ENCODE results near the gene MTHFSD.

MTHFSD gene

GRCh38 chr16:86549893-86550190, 5.2 kb downstream of the MTHFSD start:
- Mint-ChIP-seq H3K27ac (no peak overlapping the region), H3K9me3 (no peaks in the 10 kb centered on the region), H3K27me3 (no peaks in the 10 kb centered on the region), H3K4me1 (peaks cover 24% of the 10 kb centered on the region), H3K4me3 (no peak overlapping the region)
- DNase-seq = no peak
- no peak for ATAC-seq

- DNase-seq (peak in 1 of 2 donors; percentile 31), ATAC-seq (peak; percentile 82)
- no peak overlapping the region for H3K4me3 Mint-ChIP-seq
- H3K27me3 Mint-ChIP-seq = no peaks in the 10 kb centered on the region
- peak overlapping the region in 1 of 2 donors; percentile 34 for H3K27ac Mint-ChIP-seq
- H3K9me3 Mint-ChIP-seq = no peaks in the 10 kb centered on the region
- H3K4me1 Mint-ChIP-seq = peaks cover 21% of the 10 kb centered on the region
Observed at GRCh38 chr16:86549076-86549892, 5.8 kb downstream of the MTHFSD start.

DNA sequence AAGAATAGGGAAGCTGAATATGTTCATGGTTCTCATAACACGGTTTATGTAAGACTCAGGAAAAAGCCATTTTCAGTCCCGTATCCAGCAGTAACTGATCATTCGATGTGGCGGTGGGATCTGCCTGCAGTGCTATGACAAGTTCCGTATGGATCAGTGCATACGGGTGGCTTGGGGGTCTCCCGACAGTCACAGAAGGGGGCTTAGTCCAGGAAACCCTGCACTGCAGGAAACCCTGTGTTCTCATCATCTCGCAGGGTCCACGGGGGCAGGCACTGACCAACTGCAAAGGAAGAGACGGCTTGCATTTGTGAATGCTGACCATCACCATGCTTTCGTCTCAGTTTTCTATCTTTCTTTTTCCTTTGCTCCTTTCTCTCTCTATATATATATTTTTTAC, 7.7 kb downstream of the MTHFSD start:
- Mint-ChIP-seq H3K27ac (no peak overlapping the region), H3K9me3 (no peaks in the 10 kb centered on the region), H3K4me1 (peaks cover under 1% of the 10 kb centered on the region), H3K4me3 (no peak overlapping the region), H3K27me3 (no peaks in the 10 kb centered on the region)
- DNase-seq = no peak
- ATAC-seq = no peak

DNA sequence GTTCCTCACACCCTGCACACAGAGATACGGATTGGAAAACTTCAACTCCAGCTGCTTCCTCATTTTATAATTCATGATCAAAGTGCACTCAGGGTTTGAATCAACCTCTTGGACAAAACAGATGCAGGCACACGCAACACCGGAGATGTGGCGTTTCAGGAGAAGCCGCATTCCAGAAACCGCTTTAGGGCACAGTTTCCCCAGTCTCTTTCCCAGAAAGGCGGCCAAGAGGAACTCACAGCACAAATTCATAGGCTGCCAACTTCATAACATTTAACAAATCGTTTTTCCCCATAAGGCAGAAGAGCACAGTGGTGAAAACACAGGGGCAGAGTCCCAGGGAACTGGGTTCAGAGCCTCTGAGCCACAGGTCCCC, 8.4 kb downstream of the MTHFSD start:
- no peak for ATAC-seq
- no peaks in the 10 kb centered on the region for H3K4me1 Mint-ChIP-seq
- no peaks in the 10 kb centered on the region for H3K9me3 Mint-ChIP-seq
- no peak overlapping the region for H3K27ac Mint-ChIP-seq
- no peaks in the 10 kb centered on the region for H3K27me3 Mint-ChIP-seq
- H3K4me3 Mint-ChIP-seq = no peak overlapping the region
- no peak for DNase-seq

DNA sequence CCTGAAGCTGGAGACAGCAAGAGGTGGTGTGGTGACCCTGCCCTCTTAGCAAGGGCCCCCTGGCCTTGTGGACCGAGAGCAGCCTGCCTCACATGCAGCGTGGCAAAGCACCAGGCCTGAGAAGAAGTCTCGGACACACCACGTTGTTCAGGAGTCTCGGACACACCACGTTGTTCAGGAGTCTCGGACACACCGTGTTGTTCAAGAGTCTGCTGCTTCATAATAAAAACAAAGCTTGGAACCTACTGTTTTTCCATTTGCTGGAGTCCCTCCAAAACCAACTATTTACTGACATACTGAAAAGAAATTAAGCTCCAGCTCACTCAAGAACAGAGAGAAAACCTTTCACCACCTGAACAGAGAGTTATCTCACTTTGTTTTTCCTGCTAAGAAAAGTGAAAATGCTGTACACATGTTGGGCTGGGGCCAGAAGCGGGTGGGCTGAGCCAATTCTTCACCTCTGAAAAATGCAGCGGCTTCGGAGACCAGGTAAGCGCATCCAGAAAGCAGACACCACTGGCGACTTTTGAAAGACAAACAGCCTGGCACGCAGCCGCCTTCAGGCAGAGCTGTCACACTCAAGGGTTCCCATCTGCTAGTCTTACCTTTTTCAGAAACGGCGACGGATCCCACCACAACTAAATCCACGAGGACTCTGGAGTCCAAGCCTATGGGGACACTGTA, 8.9 kb downstream of the MTHFSD start:
- ATAC-seq (no peak), DNase-seq (no peak)
- Mint-ChIP-seq H3K27me3 (no peaks in the 10 kb centered on the region), H3K4me1 (no peaks in the 10 kb centered on the region), H3K4me3 (no peak overlapping the region), H3K9me3 (no peaks in the 10 kb centered on the region), H3K27ac (no peak overlapping the region)

- no peak for DNase-seq
- H3K27ac Mint-ChIP-seq = no peak overlapping the region
- no peak overlapping the region for H3K4me3 Mint-ChIP-seq
- ATAC-seq = no peak
- H3K4me1 Mint-ChIP-seq = no peaks in the 10 kb centered on the region
- H3K9me3 Mint-ChIP-seq = no peaks in the 10 kb centered on the region
- no peaks in the 10 kb centered on the region for H3K27me3 Mint-ChIP-seq
Observed at GRCh38 chr16:86545481-86545880, 9.6 kb downstream of the MTHFSD start.

- DNase-seq (no peak), ATAC-seq (no peak)
- H3K27me3 Mint-ChIP-seq = no peaks in the 10 kb centered on the region
- peak overlapping the region in 1 of 2 donors; percentile 40 for H3K27ac Mint-ChIP-seq
- no peaks in the 10 kb centered on the region for H3K4me1 Mint-ChIP-seq
- H3K9me3 Mint-ChIP-seq = no peaks in the 10 kb centered on the region
- no peak overlapping the region for H3K4me3 Mint-ChIP-seq
Observed at GRCh38 chr16:86542756-86543750, 12.0 kb downstream of the MTHFSD start.

- ATAC-seq = no peak
- no peaks in the 10 kb centered on the region for H3K9me3 Mint-ChIP-seq
Observed at GRCh38 chr16:86541560-86541959, 13.5 kb downstream of the MTHFSD start.

DNA sequence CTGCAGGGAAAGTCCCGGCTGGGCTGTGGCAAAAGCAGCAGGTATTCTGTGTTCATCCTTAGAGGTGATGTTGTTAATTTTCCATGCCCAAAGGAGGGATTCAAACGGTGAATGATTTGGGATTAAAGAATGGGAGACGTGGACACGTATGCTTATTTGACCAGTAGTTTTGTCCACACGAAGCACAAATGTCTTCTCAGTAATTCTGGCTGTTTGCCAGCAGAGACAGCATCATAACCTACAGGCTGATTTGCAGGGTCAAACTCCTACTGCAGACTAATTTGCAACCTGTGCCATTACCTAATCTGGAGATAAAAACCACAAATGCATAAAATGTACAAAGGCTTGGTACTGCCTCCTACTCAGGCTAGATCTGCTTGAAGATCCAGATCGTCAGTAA, 14.1 kb downstream of the MTHFSD start:
- Mint-ChIP-seq H3K27me3 (no peaks in the 10 kb centered on the region), H3K9me3 (no peaks in the 10 kb centered on the region), H3K4me1 (no peaks in the 10 kb centered on the region), H3K4me3 (no peak overlapping the region), H3K27ac (no peak overlapping the region)
- no peak for ATAC-seq
- DNase-seq = no peak

More at GRCh38 chr16:86541560-86541959, 13.5 kb downstream of the MTHFSD start:
- H3K4me1 Mint-ChIP-seq = no peaks in the 10 kb centered on the region
- H3K4me3 Mint-ChIP-seq = no peak overlapping the region
- no peaks in the 10 kb centered on the region for H3K27me3 Mint-ChIP-seq
- no peak for DNase-seq
- no peak overlapping the region for H3K27ac Mint-ChIP-seq

- no peaks in the 10 kb centered on the region for H3K9me3 Mint-ChIP-seq
- ATAC-seq = no peak
- H3K4me1 Mint-ChIP-seq = no peaks in the 10 kb centered on the region
- no peak overlapping the region for H3K4me3 Mint-ChIP-seq
- no peaks in the 10 kb centered on the region for H3K27me3 Mint-ChIP-seq
- H3K27ac Mint-ChIP-seq = peak overlapping the region in 1 of 2 donors; percentile 91
- DNase-seq = no peak
Observed at GRCh38 chr16:86538196-86538780, 16.7 kb downstream of the MTHFSD start.

DNA sequence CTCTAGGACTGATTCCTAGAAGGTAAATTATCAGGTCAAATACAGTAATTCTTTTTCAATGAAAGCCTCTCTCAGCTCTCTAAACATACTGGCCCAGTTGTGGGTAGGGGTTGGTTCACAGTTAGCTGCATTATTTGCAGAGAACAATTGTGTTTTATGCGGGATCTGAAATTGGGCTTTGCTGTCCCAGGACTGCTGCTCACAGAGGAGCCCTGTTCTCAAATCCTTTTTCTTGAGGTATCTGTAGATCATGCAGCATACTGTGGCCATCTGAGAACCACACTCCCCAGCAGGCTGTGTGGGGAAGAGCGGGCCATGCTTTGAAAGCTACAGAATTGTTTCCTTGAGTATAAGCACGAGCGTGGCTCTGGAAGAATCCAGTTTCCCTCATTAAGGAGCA, 17.5 kb downstream of the MTHFSD start:
- Mint-ChIP-seq H3K27me3 (no peaks in the 10 kb centered on the region), H3K4me1 (no peaks in the 10 kb centered on the region), H3K9me3 (no peaks in the 10 kb centered on the region), H3K4me3 (no peak overlapping the region), H3K27ac (no peak overlapping the region)
- ATAC-seq (no peak), DNase-seq (no peak)

- H3K27me3 Mint-ChIP-seq = no peaks in the 10 kb centered on the region
- DNase-seq = no peak
- H3K4me1 Mint-ChIP-seq = no peaks in the 10 kb centered on the region
- no peak for ATAC-seq
- no peak overlapping the region for H3K4me3 Mint-ChIP-seq
- H3K27ac Mint-ChIP-seq = no peak overlapping the region
- H3K9me3 Mint-ChIP-seq = no peaks in the 10 kb centered on the region
Observed at GRCh38 chr16:86536621-86537020, 18.4 kb downstream of the MTHFSD start.

GRCh38 chr16:86534779-86535615, 20.0 kb downstream of the MTHFSD start:
- Mint-ChIP-seq H3K4me3 (no peak overlapping the region), H3K27ac (no peak overlapping the region), H3K9me3 (no peaks in the 10 kb centered on the region), H3K27me3 (no peaks in the 10 kb centered on the region), H3K4me1 (no peaks in the 10 kb centered on the region)
- ATAC-seq (no peak), DNase-seq (no peak)

DNA sequence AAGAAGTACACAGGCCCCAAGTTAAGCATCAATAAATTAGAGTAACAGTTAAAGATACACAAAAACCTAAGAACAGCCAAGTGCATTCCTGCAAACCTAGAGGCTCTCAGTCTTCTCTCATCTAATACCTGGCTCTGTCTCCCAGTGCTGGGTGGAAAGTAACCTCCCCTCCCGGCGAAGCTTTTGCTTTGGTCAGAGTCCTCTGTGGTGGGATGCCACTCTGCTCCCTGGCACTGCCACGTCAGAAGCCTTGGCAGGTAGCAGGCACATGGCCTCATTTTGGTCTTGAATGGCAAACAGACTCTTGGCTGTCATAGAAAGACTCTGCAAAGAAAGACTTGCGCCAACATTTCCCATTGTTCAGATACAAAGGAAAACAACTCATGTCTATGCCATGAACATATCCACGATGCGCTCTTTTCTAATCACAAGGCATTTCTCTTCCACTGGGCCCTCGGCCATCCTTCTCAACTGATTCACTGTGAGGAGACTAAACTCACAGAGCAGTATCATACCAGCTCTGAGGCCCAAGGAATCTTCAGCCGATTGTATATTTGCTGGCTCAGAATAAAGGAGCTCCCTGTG, 21.2 kb downstream of the MTHFSD start:
- H3K27ac Mint-ChIP-seq = no peak overlapping the region
- H3K4me1 Mint-ChIP-seq = no peaks in the 10 kb centered on the region
- H3K27me3 Mint-ChIP-seq = no peaks in the 10 kb centered on the region
- DNase-seq (no peak), ATAC-seq (no peak)
- H3K4me3 Mint-ChIP-seq = no peak overlapping the region
- no peaks in the 10 kb centered on the region for H3K9me3 Mint-ChIP-seq
